Thyroid gland (tissue), 4 donors: ENCODE results near the gene GPAM. TPM values are rescaled to one million over a fixed set of nuclear protein-coding genes. Genes with fewer than 3 reads are reported as not detected.
"Not testable (repeated sequence)": the region's sequence is repeated elsewhere in the genome, so short reads cannot be mapped to it uniquely, and the experiment has no call there.

Source experiments
- DNase-seq, 2 donors: peaks; one replicate each; pipeline ENCODE4 v3.0.0-alpha.2; 2019
- H3K27ac ChIP-seq, 3 donors: fragments of 200-600 bp; sonication (generic); 1 replicate in 2 of 3; 2 replicates in 1 of 3; pipeline ENCODE4 v1.5.1; 2016 to 2019; ENCODE audit warnings: mild to moderate bottlenecking in 1 of 3, moderate library complexity in 1 of 3
- H3K27me3 ChIP-seq: fragments of 200-600 bp; sonication (generic); one replicate; pipeline ENCODE4 v1.5.1; 2019
- H3K36me3 ChIP-seq, 2 donors: fragments of 200-600 bp; sonication (generic); one replicate each; pipeline ENCODE4 v1.5.1; 2016 to 2019
- H3K4me1 ChIP-seq, 2 donors: fragments of 200-600 bp; sonication (generic); one replicate each; pipeline ENCODE4 v1.5.1; 2017 to 2019
- H3K4me3 ChIP-seq, 3 donors: fragments of 200-600 bp; sonication (generic); replicated peaks in 1 of 3; 1 replicate in 2 of 3; 2 replicates in 1 of 3; pipeline ENCODE4 v1.5.1; 2016; ENCODE audit warnings: mild to moderate bottlenecking in 1 of 3
- H3K9me3 ChIP-seq: fragments of 200-600 bp; sonication (generic); one replicate; pipeline ENCODE4 v1.5.1; 2017
- POLR2A ChIP-seq, 2 donors: fragments of 450-650 bp; IDR thresholded peaks; one replicate each; pipeline ENCODE4 v1.6.1; 2017; ENCODE audit warnings: antibody characterized with exemption in 2 of 2, mild to moderate bottlenecking in 2 of 2, moderate library complexity in 1 of 2
- WGBS, 2 donors: methylation state at CpG; one replicate each; pipeline ENCODE4 v1.1.5; 2017; 5-methylcytosine and 5-hydroxymethylcytosine counted together
- intact Hi-C: fragments of 100-400 bp; cut with DNase I; formaldehyde crosslinking; loops from one replicate; pipeline ENCODE4 v1.15.1; 2023
- total RNA-seq, 4 donors: library from RNA; depleted of rRNA; stranded (reverse); fragments of >200 nt; gene quantifications; one replicate each; pipeline ENCODE4 v1.2.3, GENCODE V29; 2016
- TF ChIP-seq, protein P1 (sequence below), 6 experiments: fragments of 200-600 bp in 3 of 6; fragments of 450-650 bp in 3 of 6; sonication (generic) in 3 of 6; IDR thresholded peaks; one replicate each; pipeline ENCODE4 v1.5.1; 2016 to 2019; ENCODE audit warnings: antibody characterized with exemption in 6 of 6, mild to moderate bottlenecking in 2 of 6, inconsistent platforms in 1 of 6, moderate library complexity in 1 of 6

GPAM gene
- total RNA-seq, 4 donors from 2014 or later: 29.2 to 58.0 (median 40.8) TPM

DNA sequence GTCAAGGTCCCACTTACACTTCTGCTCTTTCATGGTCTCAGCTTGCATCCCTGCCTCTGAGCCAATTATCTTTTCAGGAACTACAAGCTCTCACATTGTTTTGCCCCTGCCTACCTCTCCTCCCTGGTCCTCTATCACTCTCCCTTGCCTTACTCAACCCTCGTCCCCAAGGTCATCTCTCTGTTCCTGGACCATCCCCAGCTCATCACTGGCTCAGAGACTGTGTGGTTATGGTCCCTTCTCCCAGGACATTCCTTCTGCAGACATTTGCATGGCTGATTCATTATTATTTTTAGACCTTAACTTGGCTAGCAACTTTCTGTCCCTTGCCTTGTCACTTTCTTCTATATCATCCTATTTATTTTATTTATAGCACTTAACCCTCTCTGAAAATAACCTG is 17.8 kb upstream of the GPAM start:
- WGBS, 2 donors: 78 to 82% methylated on average over 1 of the region's 1 CpG
- no peak for DNase-seq
- no peak overlapping the region for H3K4me3 ChIP-seq
- no peaks in the 10 kb centered on the region for H3K9me3 ChIP-seq
- H3K27me3 ChIP-seq: no peaks in the 10 kb centered on the region
- intact Hi-C loops: no loop called here
- H3K27ac ChIP-seq: no peak overlapping the region
- TF ChIP-seq POLR2A (IDR thresholded peaks at IDR 0.05): no peak
- TF ChIP-seq, protein P1, sequence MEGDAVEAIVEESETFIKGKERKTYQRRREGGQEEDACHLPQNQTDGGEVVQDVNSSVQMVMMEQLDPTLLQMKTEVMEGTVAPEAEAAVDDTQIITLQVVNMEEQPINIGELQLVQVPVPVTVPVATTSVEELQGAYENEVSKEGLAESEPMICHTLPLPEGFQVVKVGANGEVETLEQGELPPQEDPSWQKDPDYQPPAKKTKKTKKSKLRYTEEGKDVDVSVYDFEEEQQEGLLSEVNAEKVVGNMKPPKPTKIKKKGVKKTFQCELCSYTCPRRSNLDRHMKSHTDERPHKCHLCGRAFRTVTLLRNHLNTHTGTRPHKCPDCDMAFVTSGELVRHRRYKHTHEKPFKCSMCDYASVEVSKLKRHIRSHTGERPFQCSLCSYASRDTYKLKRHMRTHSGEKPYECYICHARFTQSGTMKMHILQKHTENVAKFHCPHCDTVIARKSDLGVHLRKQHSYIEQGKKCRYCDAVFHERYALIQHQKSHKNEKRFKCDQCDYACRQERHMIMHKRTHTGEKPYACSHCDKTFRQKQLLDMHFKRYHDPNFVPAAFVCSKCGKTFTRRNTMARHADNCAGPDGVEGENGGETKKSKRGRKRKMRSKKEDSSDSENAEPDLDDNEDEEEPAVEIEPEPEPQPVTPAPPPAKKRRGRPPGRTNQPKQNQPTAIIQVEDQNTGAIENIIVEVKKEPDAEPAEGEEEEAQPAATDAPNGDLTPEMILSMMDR (IDR thresholded peaks at IDR 0.05): no peak
- H3K4me1 ChIP-seq: no peaks in the 10 kb centered on the region
- H3K36me3 ChIP-seq: no peaks in the 10 kb centered on the region

DNA sequence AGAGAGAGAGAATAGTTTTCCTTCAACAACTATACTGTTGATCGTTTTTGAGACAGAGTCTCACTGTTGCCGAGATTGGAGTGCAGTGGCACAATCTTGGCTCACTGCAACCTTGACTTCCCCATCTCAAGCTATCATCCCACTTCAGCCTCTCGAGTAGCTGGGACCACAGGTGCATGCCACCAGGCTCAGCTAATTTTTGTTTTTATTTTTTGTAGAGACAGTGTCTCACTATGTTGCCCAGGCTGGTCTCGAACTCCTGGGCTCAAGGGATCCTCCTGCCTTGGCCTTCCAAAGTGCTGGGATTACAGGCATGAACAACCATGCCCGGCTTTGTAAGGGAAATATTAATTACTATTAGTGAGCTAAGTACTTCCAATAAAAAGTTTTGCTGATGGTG is 16.7 kb upstream of the GPAM start:
- H3K27me3 ChIP-seq, H3K4me1 ChIP-seq, H3K9me3 ChIP-seq, intact Hi-C loops, H3K4me3 ChIP-seq, DNase-seq, H3K27ac ChIP-seq, H3K36me3 ChIP-seq: not testable (repeated sequence)
- 77 to 84% methylated on average over 5 of the region's 5 CpGs for WGBS, 2 donors

DNA sequence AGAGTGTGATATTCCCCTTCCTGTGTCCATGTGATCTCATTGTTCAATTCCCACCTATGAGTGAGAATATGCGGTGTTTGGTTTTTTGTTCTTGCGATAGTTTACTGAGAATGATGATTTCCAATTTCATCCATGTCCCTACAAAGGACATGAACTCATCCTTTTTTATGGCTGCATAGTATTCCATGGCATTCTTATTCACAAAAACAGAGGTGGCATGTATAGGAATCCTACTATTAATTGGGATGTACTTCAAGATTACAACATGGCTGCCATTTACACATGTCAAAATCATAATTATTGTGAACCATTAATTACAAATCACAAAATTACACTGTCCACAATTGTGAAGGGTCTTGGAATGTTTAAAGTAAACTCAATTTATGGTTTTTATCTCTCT is 14.1 kb upstream of the GPAM start:
- intact Hi-C loops, H3K9me3 ChIP-seq, H3K27ac ChIP-seq, H3K4me1 ChIP-seq, H3K4me3 ChIP-seq, DNase-seq, H3K36me3 ChIP-seq, H3K27me3 ChIP-seq: not testable (repeated sequence)
- WGBS, 2 donors: 95 to 98% methylated on average over 2 of the region's 2 CpGs

DNA sequence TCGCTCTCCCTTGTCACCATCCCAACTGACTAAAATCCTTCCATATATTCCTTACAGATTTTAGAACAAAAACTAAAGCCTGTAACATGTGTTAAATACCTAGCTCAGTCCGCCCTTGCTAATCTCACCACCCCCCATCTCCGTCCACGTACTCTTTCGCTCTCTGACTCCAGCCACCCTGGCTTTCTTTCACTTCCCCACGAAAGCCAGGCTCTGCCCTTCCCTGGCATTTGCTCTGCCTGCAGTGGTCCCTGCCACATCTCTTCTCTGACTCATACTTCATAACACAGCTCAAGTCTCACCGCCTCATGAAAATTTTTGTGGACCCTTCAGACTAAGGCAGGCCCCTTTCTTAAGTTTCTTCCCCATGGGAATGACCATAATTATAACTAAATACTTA is 11.7 kb upstream of the GPAM start:
- Histone ChIP-seq H3K36me3 (no peaks in the 10 kb centered on the region), H3K4me3 (no peak overlapping the region), H3K27me3 (no peaks in the 10 kb centered on the region), H3K4me1 (no peaks in the 10 kb centered on the region), H3K27ac (no peak overlapping the region), H3K9me3 (no peaks in the 10 kb centered on the region)
- DNase-seq: no peak
- TF ChIP-seq POLR2A (IDR thresholded peaks at IDR 0.05): no peak
- TF ChIP-seq, protein P1 (IDR thresholded peaks at IDR 0.05): no peak
- 90% methylated on average over 7 of the region's 7 CpGs for WGBS, 2 donors
- intact Hi-C loops: no loop called here

DNA sequence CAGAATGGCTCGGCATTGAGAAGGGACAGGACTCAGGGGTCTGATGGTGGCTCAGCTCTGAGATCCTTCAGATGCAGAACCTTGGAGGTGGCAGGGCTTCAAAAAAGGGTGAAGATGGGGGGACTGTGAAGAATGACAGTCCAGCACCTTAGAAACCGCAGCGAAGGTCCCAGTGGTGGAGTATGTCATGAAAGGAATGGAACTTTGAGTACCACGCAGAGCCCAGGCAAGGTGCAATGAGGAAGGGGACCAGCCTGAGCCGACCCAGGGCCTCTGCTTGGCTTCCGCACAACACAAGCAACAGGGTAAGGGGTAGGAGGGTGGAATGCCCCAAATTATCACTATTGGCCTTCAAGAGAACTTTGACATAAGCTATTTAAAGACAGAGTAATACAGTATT is 8.2 kb upstream of the GPAM start:
- Histone ChIP-seq H3K9me3 (no peaks in the 10 kb centered on the region), H3K27me3 (no peaks in the 10 kb centered on the region), H3K4me3 (no peak overlapping the region), H3K27ac (no peak overlapping the region), H3K36me3 (no peaks in the 10 kb centered on the region), H3K4me1 (no peaks in the 10 kb centered on the region)
- WGBS, 2 donors: 90 to 95% methylated on average over 6 of the region's 6 CpGs
- TF ChIP-seq, protein P1 (IDR thresholded peaks at IDR 0.05): no peak
- intact Hi-C loops: no loop called here
- DNase-seq: no peak

DNA sequence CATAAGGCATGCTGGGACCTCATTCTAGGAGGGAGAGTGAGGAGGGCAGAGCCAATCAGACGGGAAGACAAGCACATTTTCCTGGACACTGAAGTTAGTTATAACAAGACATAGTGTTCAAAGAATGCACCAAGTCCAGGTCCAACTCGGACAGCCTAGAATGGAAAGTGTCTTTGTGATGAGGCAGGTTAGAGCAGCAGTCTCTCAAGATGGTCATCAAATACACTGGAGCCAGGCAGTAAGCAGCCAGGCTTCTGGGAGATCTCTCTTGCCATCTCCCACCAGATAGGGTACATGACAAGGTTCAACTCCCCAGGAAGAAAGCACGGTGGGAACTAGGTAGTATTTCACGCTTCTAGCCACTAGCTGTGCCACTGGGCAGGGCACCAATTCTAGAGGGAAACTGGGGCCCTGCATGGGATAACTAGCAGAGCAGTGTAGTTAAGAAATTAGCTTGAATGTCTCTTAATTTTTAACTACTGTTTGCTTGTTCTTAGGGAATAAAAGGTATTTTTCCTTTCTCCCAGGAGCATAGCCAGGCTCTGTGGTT is 7.6 kb upstream of the GPAM start:
- intact Hi-C loops: no loop called here
- no peak for DNase-seq

More for the DNA sequence above, 7.6 kb upstream of the GPAM start:
- Histone ChIP-seq H3K9me3 (no peaks in the 10 kb centered on the region), H3K27me3 (no peaks in the 10 kb centered on the region), H3K27ac (no peak overlapping the region), H3K4me1 (no peaks in the 10 kb centered on the region), H3K4me3 (no peak overlapping the region), H3K36me3 (no peaks in the 10 kb centered on the region)
- no peak for TF ChIP-seq POLR2A (IDR thresholded peaks at IDR 0.05)
- TF ChIP-seq, protein P1 (IDR thresholded peaks at IDR 0.05): no peak
- WGBS, 2 donors: 70 to 73% methylated on average over 4 of the region's 4 CpGs
